OCI-M2 (cell line): ENCODE data around the gene ZNF391.
"Not testable (repeated sequence)": the region's sequence is repeated elsewhere in the genome, so short reads cannot be mapped to it uniquely, and the experiment has no call there.

Experiments
- DNase-seq: peaks from one replicate; lab custom pipeline; 2025; ENCODE audit not compliant: unreplicated experiment; lab: John Stamatoyannopoulos, UW

ZNF391 gene

GRCh38 chr6:27388293-27389197 is at the start of gene ZNF391:
ZNF391 (plus strand) TSS chr6:27388759; CDS start chr6:27400371, 11,612 bp downstream.
- DNase-seq = peak; percentile 77

GRCh38 chr6:27352850-27353249 is 35.7 kb upstream of the ZNF391 start:
- no peak for DNase-seq

GRCh38 chr6:27358786-27359185 is 29.8 kb upstream of the ZNF391 start:
- DNase-seq = no peak

GRCh38 chr6:27359231-27359630 is 29.3 kb upstream of the ZNF391 start:
- no peak for DNase-seq

- DNase-seq = no peak
These were observed 20.4 kb upstream of the ZNF391 start for GRCh38 chr6:27368202-27368601.

- no peak for DNase-seq
These were observed 18.2 kb upstream of the ZNF391 start for GRCh38 chr6:27370391-27370790.

- no peak for DNase-seq
These were observed 13.5 kb upstream of the ZNF391 start for GRCh38 chr6:27374824-27375612.

- DNase-seq = no peak
These were observed 12.9 kb upstream of the ZNF391 start for GRCh38 chr6:27375613-27376079.

- DNase-seq = not testable (repeated sequence)
These were observed 10.2 kb upstream of the ZNF391 start for GRCh38 chr6:27378406-27378805.

- DNase-seq = not testable (repeated sequence)
These were observed 7.6 kb upstream of the ZNF391 start for GRCh38 chr6:27381001-27381400.

- no peak for DNase-seq
These were observed 5.5 kb upstream of the ZNF391 start for GRCh38 chr6:27383011-27383410.

- DNase-seq = no peak
These were observed 5.1 kb upstream of the ZNF391 start for GRCh38 chr6:27383481-27383880.

- no peak for DNase-seq
These were observed 4.1 kb downstream of the ZNF391 start for GRCh38 chr6:27392623-27393022.

- DNase-seq = no peak
These were observed 5.5 kb downstream of the ZNF391 start for GRCh38 chr6:27394073-27394472.

GRCh38 chr6:27400877-27401642 is 12.5 kb downstream of the ZNF391 start:
- DNase-seq = no peak

GRCh38 chr6:27406085-27406484 is 17.5 kb downstream of the ZNF391 start:
- no peak for DNase-seq

GRCh38 chr6:27407153-27407814 is 18.7 kb downstream of the ZNF391 start:
- DNase-seq = no peak

- no peak for DNase-seq
These were observed 25.7 kb downstream of the ZNF391 start for GRCh38 chr6:27414300-27414699.

GRCh38 chr6:27414996-27415395 is 26.4 kb downstream of the ZNF391 start:
- DNase-seq = no peak

- no peak for DNase-seq
These were observed 27.3 kb downstream of the ZNF391 start for GRCh38 chr6:27415898-27416297.

GRCh38 chr6:27419363-27419762 is 30.8 kb downstream of the ZNF391 start:
- DNase-seq = no peak
